HCT116 (cell line): ENCODE measurements around the gene INPP5D.

ENCODE experiments used
- CTCF ChIP-seq, 3 experiments: fragments of 200-600 bp in 1 of 3; sonication (generic) in 1 of 3; IDR thresholded peaks in 2 of 3; conservative IDR thresholded peaks in 1 of 3; 2 replicates each; pipeline ENCODE4 v1.5.1; 2012 to 2017; ENCODE audit warnings: low read depth in 2 of 3, low read length in 2 of 3, antibody characterized with exemption in 1 of 3, borderline replicate concordance in 1 of 3, control low read depth in 1 of 3, mild to moderate bottlenecking in 1 of 3, mixed read lengths in 1 of 3, mixed run types in 1 of 3, moderate library complexity in 1 of 3; ENCODE audit not compliant: insufficient read depth in 1 of 3
- EZH2 ChIP-seq: fragments of 200-600 bp; sonication (generic); IDR thresholded peaks from 2 replicates; pipeline ENCODE4 v1.6.1; 2017; ENCODE audit warnings: antibody characterized with exemption, mixed run types
- EZH2phosphoT487 ChIP-seq: fragments of 200-600 bp; IDR thresholded peaks from 2 replicates; pipeline ENCODE4 v1.6.1; 2018; ENCODE audit warnings: antibody characterized with exemption, borderline replicate concordance
- POLR2A ChIP-seq: IDR thresholded peaks from 2 replicates; pipeline ENCODE4 v1.7.0; 2011; ENCODE audit warnings: borderline replicate concordance; ENCODE audit not compliant: insufficient read depth, insufficient read length; ENCODE audit errors: extremely low read depth
- RAD21 ChIP-seq: IDR thresholded peaks from 2 replicates; pipeline ENCODE4 v1.6.1; 2012; ENCODE audit warnings: low read depth, mild to moderate bottlenecking

GRCh38 chr2:233250985-233251305 is 190.8 kb downstream of the INPP5D start:
- TF ChIP-seq CTCF (IDR thresholded peaks at IDR 0.05 in 2 of 3, conservative IDR thresholded peaks at IDR 0.05 in 1 of 3; ENCODE audit: borderline replicate concordance in 1 of 3, insufficient read depth in 1 of 3, low read depth in 2 of 3, low read length in 2 of 3) = no peak
- no peak for TF ChIP-seq POLR2A
- no peak for TF ChIP-seq EZH2
- TF ChIP-seq EZH2phosphoT487 = no peak
- no peak for TF ChIP-seq RAD21
